Measurements from ENCODE around the gene RERE.
"Not testable (repeated sequence)": the region's sequence is repeated elsewhere in the genome, so short reads cannot be mapped to it uniquely, and the experiment has no call there.

RERE gene

DNA sequence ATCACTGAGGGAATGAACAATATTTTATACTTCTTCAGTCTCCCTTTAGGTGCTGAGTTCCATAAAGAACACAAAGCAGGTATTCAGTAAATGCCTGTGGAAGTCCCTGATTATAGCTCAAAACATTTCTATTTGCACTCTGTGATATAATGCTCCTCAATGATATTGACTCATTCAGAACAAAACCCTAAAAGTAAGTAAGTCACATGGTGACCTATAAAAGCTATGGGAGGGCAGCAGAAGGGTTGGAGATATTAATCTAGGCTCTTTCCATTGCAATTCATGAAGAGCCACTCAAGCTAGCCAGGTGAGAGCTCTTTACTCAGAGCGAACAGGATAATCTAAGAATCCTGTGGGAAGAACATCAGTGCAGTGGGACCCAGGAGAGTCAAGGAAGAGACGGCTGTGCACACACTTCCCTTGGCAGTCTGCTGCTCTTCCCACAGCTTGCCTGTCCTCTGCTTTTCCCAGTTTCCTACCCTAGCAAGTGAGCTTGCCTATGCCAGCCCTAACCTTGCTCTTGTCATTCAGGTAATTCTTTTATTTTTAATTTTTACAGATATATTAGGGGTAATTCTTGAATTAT is 197.4 kb downstream of the RERE start:
- not testable (repeated sequence) for H3K4me3 ChIP-seq (ENCODE audit: low read depth, low read length); DNase-seq (ENCODE audit: low read depth)

DNA sequence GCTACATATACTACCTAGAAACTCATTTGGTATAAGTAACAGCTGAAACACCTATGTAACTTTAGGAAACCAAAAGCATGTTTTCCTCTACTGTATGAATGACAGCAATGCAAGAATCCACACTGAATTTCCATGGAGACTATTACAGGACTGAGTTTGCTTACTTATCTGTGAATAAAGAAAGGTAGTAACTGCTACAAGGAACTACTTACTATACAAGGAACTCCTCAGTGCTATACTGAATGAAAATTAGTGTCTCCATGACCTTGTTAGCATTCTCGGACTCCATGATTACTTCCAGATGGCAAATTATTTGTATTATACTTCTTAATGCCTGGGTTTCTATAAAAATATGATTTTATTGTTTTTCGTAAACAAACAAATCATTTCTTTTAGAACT is 198.0 kb downstream of the RERE start:
- DNase-seq (ENCODE audit: low read depth) = not testable (repeated sequence)

DNA sequence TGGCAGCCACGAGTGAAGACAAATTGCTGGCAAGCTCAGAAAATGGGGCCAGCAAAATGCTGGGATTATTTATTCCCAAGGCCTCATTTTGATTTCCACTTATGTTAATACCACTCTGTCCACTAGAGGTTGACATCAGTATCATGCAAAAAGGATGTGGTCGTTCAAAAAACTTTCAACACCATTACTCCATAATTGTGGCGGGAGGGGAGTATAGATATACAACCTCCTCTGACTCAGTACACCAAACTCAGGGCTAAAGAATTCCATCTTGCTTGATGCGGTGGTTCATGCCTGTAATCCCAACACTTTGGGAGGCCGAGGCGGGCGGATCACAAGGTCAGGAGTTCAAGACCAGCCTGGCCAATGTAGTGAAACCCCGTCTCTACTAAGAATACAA is 200.6 kb downstream of the RERE start:
- not testable (repeated sequence) for H3K4me3 ChIP-seq (ENCODE audit: low read depth, low read length); DNase-seq (ENCODE audit: low read depth)

More for the DNA sequence above, 198.0 kb downstream of the RERE start:
- H3K4me3 ChIP-seq (ENCODE audit: low read depth, low read length) = not testable (repeated sequence)

DNA sequence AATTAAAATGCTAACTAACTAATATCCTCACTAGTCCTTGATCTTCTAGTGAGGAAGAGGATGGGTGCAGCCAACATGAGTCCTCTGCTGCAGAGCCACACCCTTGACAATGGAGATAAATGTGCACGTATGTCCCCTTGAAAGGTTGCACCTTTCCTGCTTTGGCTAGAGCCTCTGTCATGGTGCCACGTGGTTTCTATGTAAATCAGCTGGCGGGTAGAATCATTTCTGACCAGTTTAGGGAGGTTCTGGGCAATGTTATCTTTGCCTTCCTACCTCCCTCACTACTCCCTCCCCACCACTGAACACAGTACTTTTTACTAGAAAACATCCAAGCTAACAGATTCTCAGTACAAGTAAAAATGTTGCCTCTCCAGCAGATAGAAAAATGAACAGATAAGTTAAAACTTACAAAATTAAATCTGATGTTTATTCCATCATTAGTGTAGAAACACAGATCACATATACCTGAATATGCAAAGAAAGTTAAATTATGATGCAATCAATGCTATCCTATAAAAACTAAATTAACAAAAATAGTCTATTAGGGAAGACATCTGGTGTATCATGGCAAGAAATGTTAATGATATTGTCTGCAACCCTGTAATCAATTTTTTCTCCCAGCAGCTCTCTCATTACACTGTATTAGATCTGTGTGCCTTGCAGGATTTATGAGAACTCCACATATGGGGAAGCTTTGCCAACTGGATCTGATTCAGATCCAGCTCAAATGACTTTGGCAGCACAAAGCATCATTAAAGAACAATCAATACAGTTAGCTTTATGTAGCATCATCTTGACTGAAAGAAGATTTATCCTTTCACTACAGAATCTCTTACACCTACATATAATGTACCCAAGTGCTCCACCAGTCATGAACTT is 205.6 kb downstream of the RERE start:
- peak; percentile 91 for DNase-seq (ENCODE audit: low read depth)
- H3K4me3 ChIP-seq (ENCODE audit: low read depth, low read length) = not testable (repeated sequence)

DNA sequence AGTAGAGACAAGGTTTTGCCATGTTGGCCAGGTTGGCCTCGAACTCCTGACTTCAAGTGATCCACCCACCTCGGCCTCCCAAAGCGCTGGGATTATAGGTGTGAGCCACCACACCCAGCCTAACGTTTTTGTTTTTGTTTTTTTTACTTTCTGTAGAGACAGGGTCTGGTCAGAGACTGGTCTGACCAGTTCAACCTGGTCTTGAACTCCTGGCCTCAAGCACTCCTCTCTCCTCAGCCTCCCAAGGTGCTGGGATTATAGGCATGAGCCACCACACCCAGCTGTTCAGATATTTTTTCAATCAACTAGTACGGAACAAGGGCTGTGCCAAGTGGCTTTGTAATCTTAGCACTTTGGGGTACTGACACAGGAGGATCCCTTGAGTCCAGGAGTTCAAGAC is 209.5 kb downstream of the RERE start:
- H3K4me3 ChIP-seq (ENCODE audit: low read depth, low read length) = no peak overlapping the region
- no peak for DNase-seq (ENCODE audit: low read depth)
- TF ChIP-seq, protein P1, sequence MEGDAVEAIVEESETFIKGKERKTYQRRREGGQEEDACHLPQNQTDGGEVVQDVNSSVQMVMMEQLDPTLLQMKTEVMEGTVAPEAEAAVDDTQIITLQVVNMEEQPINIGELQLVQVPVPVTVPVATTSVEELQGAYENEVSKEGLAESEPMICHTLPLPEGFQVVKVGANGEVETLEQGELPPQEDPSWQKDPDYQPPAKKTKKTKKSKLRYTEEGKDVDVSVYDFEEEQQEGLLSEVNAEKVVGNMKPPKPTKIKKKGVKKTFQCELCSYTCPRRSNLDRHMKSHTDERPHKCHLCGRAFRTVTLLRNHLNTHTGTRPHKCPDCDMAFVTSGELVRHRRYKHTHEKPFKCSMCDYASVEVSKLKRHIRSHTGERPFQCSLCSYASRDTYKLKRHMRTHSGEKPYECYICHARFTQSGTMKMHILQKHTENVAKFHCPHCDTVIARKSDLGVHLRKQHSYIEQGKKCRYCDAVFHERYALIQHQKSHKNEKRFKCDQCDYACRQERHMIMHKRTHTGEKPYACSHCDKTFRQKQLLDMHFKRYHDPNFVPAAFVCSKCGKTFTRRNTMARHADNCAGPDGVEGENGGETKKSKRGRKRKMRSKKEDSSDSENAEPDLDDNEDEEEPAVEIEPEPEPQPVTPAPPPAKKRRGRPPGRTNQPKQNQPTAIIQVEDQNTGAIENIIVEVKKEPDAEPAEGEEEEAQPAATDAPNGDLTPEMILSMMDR (IDR thresholded peaks at IDR 0.05; ENCODE audit: control insufficient read depth, extremely low read depth, insufficient read depth) = no peak

DNA sequence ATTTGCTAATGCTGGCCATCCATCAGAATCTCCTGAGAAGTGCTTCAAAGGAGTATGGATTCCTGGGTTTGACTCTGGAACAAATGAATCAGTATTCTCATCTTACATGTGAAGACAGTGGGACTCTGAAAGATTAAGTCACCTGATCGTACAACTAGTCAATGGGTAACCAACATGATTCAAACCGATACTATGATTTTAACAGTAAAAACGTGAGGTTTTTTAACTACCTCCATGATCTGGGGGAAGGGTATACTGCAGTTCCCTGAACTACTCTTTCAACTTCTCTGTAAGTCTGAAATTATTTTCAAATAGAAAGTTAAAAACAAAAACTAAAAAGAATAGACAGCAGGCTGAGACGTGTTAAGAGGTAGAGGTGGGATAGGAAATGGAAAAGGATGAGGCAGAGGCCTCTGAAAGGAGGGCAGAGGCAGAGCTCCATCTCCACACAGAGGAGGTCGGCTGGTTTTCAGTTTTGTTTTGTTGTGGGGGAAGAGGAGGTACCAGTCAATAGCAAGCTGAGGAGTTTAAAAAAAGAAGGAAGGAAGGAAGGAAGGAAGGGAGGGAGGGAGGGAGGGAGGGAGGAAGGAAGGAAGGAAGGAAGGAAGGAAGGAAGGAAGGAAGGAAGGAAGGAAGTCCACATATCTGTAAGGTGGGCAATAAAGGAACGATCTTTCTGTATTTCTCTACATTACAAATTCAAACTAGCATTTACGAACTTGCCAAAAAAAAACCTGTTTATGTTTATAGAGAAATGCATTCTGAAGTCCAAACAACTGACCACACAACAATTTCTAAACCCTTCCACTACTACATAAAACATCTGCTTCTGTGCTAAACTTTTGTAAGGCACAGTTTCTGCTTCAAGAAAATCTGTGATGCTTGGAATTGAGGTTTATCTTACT is 213.1 kb downstream of the RERE start:
- TF ChIP-seq, protein P1 (IDR thresholded peaks at IDR 0.05; ENCODE audit: control insufficient read depth, extremely low read depth, insufficient read depth) = no peak
- DNase-seq (ENCODE audit: low read depth) = no peak
- H3K4me3 ChIP-seq (ENCODE audit: low read depth, low read length) = no peak overlapping the region

DNA sequence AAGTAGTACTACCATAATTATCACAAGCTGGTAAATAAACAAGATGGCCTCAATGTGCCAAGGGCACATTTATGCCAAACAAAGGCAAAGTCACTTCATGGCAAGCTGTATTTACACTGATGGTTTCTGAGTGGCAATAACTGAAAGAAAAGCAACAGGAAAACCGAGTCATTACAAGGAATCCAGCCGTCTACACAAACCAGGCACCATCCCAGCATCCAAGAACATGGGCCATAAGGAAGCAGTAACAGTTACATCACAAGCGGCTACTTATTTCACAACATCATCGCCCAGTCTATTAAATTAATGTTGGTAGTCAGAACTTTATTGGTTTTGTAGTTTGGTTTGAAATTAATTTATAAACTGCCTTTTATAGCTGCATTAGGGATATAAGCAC is 214.2 kb downstream of the RERE start:
- peak; percentile 73 for DNase-seq (ENCODE audit: low read depth)
- TF ChIP-seq, protein P1 (IDR thresholded peaks at IDR 0.05; ENCODE audit: control insufficient read depth, extremely low read depth, insufficient read depth) = no peak
- no peak overlapping the region for H3K4me3 ChIP-seq (ENCODE audit: low read depth, low read length)

DNA sequence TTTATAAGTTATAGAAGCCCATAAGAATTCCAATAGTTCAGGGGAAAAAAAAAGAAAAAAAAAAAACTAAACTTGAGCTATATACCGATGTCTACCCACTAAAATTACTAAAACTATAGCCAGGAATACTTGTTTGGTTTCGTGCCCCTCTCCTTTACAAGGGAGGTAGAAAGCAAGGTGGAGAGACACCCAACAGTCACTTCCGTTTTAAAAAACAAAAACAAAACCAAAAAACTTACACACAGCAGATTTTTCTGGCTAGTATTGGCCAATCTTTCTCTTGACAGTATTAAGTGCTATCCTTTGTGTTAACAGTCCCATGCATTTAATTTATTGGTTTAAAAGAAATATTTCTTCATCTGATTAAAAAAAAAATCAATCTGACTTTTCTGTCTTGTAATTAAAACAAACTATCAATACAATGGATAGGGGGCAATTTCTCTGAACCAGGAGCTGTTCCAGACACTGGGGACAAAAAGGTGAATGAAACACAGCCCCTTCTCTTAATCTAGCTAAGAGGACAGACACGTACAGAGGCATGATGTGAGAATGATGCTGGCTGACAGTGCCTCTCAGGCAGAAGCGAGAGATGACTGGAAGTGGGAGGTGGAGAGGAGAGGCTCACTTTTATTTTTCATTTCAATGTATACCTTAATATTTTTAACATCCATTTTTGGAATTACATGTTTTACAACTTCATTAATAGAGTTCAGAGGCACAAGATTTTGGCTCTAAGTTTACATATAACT is 214.8 kb downstream of the RERE start:
- H3K4me3 ChIP-seq (ENCODE audit: low read depth, low read length) = no peak overlapping the region
- TF ChIP-seq, protein P1 (IDR thresholded peaks at IDR 0.05; ENCODE audit: control insufficient read depth, extremely low read depth, insufficient read depth) = 0 out of 2 replicates have a peak, but pooled peaks have one; percentile 8
- DNase-seq (ENCODE audit: low read depth) = no peak
